ENCODE data around the gene PLBD2. TPM values are rescaled to one million over a fixed set of nuclear protein-coding genes. Genes with fewer than 3 reads are reported as not detected.

PLBD2 gene
- total RNA-seq, 1 experiment from 2014 or later, result 28.3 TPM

DNA sequence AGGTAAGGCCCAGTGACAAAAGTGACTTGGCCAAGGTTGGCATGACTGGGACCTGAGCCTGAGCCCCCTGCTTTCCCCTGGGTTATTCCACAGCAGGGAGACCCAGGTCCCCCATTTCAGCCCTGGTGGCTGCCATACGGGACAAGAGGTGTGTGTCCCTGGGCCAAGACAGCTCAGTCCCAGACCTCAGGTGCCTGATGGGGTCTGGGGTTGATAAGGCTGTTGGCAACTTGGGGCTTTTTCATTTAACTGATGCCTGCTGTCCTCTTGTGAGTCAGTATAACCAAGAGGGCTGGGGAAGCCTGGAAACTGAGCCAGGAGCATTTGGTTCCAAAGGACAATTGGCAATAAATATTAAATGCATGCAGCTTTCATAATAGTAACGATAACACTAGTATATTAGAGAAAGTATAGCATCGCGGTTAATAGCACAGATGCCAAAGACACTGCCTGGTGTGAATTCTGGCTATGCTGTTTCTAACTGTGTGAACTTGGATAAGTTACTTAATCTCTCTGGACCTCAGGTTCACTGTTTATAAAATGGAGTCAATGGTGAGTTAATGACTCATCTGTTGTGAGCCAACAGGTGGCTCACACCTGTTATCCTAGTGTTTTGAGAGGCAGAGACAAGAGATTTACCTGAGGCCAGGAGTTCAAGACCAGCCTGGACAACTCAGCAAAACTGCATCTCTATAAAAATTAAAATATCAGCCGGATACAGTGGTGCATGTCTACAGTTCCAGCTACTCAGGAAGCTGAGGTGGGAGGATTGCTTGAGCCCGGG is 64.7 kb downstream of the PLBD2 start:
- in situ Hi-C loops (cut with HindIII; ENCODE audit: low pct_unique_long_range_greater_than_20kb, low sequenced_read_pairs), result no loop called here
- DNase-seq (ENCODE audit: low read depth, low spot score), result no peak

DNA sequence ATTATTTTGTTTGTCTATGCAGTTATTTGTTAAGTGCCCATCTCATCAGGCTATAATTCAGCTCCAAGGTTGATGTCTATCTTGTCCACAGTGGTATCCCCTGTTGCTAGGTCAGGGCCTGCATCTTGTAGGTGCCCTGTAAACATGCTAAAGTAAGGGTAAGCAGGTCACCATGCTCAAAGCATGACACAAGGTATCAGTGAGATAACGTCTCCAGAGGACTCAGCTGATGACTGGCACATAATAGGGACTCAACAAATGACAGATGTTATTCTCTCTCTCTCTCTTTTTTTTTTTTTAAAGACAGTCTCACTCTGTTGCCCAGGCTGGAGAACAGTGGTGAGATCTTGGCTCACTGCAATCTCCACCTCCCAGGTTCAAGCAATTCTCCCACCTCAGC is 66.1 kb downstream of the PLBD2 start:
- in situ Hi-C loops (cut with HindIII; ENCODE audit: low pct_unique_long_range_greater_than_20kb, low sequenced_read_pairs), result no loop called here
- no peak for DNase-seq (ENCODE audit: low read depth, low spot score)

DNA sequence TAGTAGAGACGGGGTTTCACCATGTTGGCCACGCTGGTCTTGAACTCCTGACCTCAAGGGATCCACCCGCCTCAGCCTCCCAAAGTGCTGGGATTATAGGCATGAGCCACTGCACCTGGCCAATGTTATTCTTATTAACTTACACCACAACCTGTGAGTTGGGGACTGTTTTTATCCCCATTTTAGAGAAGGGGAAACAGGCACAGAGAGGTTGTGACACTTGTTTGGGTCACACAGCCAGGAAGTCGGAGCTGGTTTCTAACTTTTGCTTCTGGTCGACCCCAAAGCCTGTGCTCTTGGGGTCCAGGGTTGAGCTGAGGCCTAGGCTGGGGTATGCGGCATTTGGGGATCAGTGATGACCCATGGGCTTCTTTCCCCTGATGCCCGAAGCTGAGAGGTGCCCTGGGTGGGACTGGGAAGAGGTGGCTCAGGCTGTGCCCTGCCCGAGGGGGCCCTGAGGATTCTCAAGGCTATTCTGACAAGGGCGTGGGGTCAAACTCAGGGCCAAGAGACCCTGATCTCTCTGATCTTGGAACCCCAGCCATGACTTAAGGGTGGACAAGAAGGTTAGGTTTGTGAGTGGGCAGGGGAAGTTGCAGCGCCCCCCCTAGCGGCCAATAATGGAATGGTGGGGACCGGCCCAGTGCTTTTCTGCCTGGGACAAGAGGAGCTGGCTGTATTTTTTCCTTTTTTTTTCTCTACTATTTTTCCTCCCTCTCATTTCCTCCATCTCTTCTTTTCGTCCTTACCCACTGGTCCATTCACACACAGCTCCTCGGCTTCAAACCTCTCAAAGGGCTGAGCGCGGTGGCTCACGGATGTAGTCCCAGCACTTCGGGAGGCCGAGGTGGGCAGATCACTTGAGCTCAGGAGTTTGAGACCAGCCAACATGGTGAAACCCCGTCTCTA is 66.8 kb downstream of the PLBD2 start:
- in situ Hi-C loops (cut with HindIII; ENCODE audit: low pct_unique_long_range_greater_than_20kb, low sequenced_read_pairs), result no loop called here
- peak; percentile 69 for DNase-seq (ENCODE audit: low read depth, low spot score)

DNA sequence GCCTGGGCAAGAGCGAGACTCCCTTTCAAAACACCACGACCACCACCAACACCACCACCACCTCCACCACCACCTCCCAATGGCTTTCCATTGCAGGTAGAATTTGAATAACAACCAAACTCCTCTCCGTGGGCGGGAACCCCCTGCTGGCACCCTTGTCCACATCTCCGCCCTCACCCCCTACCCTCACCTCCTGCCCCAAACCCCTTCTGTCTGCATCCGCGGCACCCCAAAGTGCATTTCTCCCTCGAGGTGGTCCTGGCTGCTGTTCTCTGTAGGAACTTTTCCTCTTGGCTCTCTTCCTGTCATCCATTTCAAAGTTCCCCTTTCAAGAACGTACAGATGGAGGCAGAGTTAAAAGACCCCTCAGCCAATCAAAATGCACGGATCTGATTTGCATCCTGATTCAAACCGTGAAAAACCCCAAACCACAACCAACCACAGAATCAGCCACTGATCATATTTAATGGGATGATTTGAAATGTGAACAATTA is 67.6 kb downstream of the PLBD2 start:
- DNase-seq (ENCODE audit: low read depth, low spot score), result no peak
- in situ Hi-C loops (cut with HindIII; ENCODE audit: low pct_unique_long_range_greater_than_20kb, low sequenced_read_pairs), result no loop called here

DNA sequence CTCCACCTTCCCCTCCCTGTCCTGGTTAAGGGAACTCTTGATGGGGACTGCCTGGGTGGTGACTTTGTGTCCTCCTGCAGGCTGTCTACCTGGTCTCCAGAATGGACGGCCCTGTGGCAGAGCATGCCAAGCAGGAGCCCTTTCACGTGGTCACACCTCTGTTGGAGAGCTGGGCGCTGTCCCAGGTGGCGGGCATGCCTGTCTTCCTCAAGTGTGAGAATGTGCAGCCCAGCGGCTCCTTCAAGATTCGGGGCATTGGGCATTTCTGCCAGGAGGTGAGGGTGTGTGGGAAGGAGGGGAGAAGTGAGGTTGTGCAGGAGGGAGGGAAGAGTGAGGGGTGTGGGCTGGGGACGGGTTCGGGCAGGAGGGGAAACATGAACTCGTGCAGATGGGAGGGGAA is 69.5 kb downstream of the PLBD2 start:
- in situ Hi-C loops (cut with HindIII; ENCODE audit: low pct_unique_long_range_greater_than_20kb, low sequenced_read_pairs), result no loop called here
- no peak for DNase-seq (ENCODE audit: low read depth, low spot score)

DNA sequence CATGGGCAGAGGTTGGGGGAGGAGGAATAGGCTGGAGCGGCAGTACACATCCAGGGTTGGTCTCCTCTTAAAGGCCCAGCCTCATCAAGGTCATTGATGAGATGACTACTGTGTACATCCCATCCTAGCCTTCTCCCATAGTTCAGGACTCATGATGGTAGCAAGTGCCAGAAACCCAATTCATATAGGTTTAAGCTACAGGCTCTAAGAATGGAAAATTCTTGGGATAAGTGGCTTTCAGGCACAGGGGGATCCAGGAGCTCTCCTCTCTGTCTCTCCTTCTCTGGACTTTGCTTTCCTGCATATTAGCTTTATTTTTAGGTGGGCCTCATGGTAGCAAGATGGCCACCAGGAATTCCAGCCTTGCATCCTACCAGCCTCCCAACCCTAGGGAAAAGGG is 70.1 kb downstream of the PLBD2 start:
- in situ Hi-C loops (cut with HindIII; ENCODE audit: low pct_unique_long_range_greater_than_20kb, low sequenced_read_pairs), result no loop called here

DNA sequence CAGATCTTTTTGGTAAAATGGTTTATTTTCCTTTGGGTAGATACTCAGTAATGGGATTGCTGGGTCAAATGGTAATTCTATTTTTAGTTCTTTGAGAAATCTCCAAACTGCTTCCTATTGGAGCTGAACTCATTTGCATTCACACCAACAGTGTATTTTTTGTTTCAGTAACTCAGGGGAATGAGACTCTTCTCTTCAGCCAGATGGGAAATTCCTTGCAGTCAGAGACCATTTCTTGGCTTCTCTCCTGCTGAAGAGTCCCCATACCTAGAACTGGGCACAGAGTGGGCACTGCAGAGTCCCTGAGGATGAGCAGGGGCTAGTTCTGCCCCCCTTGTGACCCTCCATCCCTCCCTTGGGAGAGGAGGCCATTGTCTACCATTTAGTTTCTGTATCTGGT is 74.6 kb downstream of the PLBD2 start:
- in situ Hi-C loops (cut with HindIII; ENCODE audit: low pct_unique_long_range_greater_than_20kb, low sequenced_read_pairs), result no loop called here
- no peak for DNase-seq (ENCODE audit: low read depth, low spot score)

More for the DNA sequence above, 70.1 kb downstream of the PLBD2 start:
- DNase-seq (ENCODE audit: low read depth, low spot score), result no peak

DNA sequence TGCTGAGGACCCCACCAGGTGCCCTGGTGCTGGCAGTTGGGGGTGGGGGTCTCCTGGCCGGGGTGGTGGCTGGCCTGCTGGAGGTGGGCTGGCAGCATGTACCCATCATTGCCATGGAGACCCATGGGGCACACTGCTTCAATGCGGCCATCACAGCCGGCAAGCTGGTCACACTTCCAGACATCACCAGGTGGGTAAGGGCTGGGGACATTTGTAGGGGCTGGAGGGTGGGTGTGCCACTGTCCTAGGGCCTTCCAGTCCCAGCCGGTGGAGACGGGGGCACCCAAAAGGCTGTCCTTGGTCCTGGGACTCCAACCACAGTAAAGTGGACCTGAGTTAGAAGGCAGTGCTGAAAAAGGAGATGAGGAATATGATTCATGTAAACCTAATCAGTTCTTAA is 77.0 kb downstream of the PLBD2 start:
- DNase-seq (ENCODE audit: low read depth, low spot score), result no peak
- in situ Hi-C loops (cut with HindIII; ENCODE audit: low pct_unique_long_range_greater_than_20kb, low sequenced_read_pairs), result no loop called here

DNA sequence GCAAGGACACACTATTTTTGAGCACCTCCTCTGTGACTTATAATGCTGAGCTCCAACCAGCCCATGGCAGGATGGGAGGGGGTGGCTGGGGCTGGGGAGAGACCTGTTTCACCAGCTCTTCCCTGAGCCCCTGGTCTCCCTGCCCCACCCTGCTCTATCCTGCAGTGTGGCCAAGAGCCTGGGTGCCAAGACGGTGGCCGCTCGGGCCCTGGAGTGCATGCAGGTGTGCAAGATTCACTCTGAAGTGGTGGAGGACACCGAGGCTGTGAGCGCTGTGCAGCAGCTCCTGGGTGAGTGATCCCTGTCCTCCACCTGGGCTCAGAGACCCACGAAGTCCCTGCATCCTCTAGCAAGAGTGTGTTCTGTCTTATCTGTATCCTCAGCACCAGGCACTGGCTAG is 78.2 kb downstream of the PLBD2 start:
- DNase-seq (ENCODE audit: low read depth, low spot score), result no peak
- in situ Hi-C loops (cut with HindIII; ENCODE audit: low pct_unique_long_range_greater_than_20kb, low sequenced_read_pairs), result no loop called here

DNA sequence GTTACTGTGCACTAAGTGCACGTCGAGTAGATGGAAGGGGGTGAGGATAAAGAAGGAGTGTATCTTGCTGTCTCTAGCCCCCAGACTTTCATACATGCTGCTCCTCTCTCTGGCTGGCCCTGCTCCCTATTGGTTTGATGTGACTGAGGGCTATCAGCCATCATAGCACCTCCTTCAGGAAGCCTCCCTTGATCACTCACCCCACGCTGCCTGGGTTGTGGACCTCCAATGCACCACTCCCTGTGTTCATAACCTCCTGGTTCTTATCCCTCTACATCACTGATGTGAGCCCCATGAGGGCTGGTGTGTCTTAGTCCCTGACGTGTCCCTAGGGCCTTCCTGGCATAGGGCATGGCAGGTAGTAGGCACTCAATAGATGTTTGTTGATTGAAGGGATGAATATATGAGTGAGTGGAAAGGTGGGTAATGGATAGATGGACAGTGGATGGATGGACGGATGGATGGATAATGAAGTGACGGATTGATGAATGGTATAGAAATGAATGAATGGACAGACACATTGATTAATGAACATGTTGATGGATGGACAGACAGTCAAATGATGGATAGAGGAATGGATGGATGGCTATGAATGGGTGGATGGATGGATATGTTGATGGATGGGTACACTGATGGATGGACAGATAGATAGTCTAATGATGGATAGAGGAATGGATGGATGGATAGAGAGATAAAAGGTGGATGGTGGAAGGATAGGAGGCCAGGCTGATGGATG is 78.8 kb downstream of the PLBD2 start:
- in situ Hi-C loops (cut with HindIII; ENCODE audit: low pct_unique_long_range_greater_than_20kb, low sequenced_read_pairs), result no loop called here
- no peak for DNase-seq (ENCODE audit: low read depth, low spot score)

DNA sequence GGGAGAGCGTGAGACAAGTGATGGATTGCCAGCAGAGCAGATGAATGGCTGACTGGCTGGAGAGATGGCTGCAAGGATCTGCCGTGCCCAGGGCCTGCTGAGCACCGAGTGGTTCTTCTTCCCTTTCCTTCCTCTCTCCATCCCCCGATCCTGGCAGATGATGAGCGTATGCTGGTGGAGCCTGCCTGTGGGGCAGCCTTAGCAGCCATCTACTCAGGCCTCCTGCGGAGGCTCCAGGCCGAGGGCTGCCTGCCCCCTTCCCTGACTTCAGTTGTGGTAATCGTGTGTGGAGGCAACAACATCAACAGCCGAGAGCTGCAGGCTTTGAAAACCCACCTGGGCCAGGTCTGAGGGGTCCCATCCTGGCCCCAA is 79.3 kb downstream of the PLBD2 start:
- in situ Hi-C loops (cut with HindIII; ENCODE audit: low pct_unique_long_range_greater_than_20kb, low sequenced_read_pairs), result no loop called here
- no peak for DNase-seq (ENCODE audit: low read depth, low spot score)

DNA sequence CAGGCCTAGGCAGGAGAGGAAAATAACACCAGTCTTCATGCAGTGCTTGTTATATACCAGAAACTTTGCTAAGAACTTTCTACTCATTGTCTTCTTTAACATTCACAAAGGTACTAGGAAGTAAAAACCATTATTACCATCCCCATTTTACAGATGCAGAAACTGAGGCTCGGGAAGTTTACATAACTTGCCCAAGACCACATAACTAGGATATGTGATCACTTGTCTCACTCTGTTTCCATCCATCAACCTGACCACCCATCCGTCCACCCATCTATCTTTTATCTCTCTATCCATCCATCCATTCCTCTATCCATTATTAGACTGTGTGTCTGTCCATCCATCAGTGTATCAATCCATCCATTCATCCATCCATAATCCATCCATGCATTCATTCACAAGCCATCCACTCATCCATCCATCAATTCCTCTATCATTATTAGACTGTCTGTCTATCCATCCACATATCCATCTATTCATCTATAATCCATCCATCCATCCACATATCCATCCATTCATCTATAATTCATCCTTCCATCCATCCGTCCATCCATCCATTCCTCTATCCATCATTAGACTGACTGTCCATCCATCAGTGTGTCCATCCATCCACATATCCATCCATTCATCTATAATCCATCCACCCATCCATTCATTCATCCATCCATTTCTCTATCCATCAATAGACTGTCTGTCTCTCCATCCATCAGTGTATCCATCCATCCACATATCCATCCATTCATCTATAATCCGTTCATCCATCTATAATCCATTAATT is 80.3 kb downstream of the PLBD2 start:
- DNase-seq (ENCODE audit: low read depth, low spot score), result no peak
- in situ Hi-C loops (cut with HindIII; ENCODE audit: low pct_unique_long_range_greater_than_20kb, low sequenced_read_pairs), result no loop called here

DNA sequence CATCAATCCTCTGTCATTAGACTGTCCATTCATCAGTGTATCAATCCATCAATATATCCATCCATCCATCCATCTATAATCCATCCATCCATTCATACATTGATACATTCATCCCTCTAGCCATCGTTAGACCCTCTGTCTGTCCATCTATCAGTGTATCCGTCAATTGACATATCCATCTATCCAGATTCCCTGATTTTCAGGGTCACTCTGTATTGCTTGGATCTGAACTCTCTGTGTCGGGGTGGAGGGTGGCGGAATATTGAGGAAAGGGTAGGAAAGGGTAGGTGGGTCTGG is 80.9 kb downstream of the PLBD2 start:
- no peak for DNase-seq (ENCODE audit: low read depth, low spot score)
- in situ Hi-C loops (cut with HindIII; ENCODE audit: low pct_unique_long_range_greater_than_20kb, low sequenced_read_pairs), result no loop called here

DNA sequence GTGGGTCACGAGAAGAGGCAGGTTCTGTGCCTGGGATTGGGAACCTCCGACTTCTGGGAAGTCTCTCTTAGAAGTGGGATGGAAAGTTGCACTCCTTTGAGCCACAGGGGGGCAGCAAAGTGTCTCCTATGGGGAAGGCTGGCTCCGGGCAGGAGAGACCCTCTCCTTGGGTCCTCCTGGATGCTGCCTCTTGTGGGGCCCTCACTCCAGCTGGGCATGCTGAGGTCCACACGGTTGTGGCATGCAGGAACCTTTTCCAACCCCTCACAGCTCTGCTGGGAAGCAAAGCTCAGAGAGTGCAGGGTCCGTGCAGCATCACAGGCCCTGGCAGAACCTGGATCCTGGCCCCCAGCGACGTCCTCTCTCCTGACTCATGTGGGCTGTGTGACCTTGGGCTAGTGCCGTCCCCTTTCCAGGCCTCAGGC is 81.2 kb downstream of the PLBD2 start:
- in situ Hi-C loops (cut with HindIII; ENCODE audit: low pct_unique_long_range_greater_than_20kb, low sequenced_read_pairs), result no loop called here
- DNase-seq (ENCODE audit: low read depth, low spot score), result peak; percentile 65

DNA sequence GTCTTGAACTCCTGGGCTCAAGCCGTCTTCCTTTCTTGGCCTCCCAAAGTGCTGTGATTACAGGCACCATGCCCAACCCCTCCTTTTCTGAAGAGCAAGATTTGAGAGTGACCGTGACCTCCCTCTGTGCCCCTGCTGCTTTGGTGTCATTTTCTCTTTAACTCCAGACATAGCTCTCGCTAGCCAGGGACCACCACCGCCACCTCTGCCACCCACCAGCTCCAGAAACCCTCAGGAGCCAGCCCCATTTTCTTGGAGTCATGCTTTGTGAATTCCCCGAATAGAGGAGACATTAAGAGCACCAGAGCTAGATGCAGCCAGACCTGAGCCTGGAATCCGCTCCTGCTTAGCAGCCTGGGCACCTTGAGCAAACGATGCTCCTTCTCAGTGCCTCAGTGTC is 81.9 kb downstream of the PLBD2 start:
- no peak for DNase-seq (ENCODE audit: low read depth, low spot score)
- in situ Hi-C loops (cut with HindIII; ENCODE audit: low pct_unique_long_range_greater_than_20kb, low sequenced_read_pairs), result no loop called here

Measured in SK-MEL-5 (cell line).